WTC11 (cell line): Measurements from ENCODE around the gene SORCS2. TPM values are rescaled to one million over a fixed set of nuclear protein-coding genes. Genes with fewer than 3 reads are reported as not detected.

Experiments used
- ATAC-seq: fragments of 200-7000 bp; cut with Tn5 transposase; 2 replicates; pipeline ENCODE4 v1.10.0; 2021; ENCODE audit warnings: mild to moderate bottlenecking, moderate library complexity
- CTCF ChIA-PET: fragments of 300-600 bp; sonication (Branson Sonifier 250); formaldehyde crosslinking; loops from one replicate; lab custom pipeline; 2021; ENCODE audit warnings: antibody characterized with exemption; lab: Charles Lee
- POLR2A ChIA-PET: fragments of 350-600 bp; sonication (Branson Sonifier 250); formaldehyde crosslinking; loops from one replicate; lab custom pipeline; 2021; ENCODE audit warnings: antibody characterized with exemption; lab: Charles Lee
- DNase-seq: peaks from one replicate; pipeline ENCODE4 v3.0.0; 2021; ENCODE audit warnings: low spot score
- H3K27ac Mint-ChIP-seq: 2 replicates; pipeline ENCODE4 v1.8.0; 2021; ENCODE audit warnings: mixed read lengths
- H3K27me3 Mint-ChIP-seq: 2 replicates; pipeline ENCODE4 v1.8.0; 2021; ENCODE audit warnings: low read depth, mild to moderate bottlenecking, moderate library complexity, mixed read lengths
- H3K36me3 Mint-ChIP-seq: 2 replicates; pipeline ENCODE4 v1.8.0; 2021; ENCODE audit warnings: mixed read lengths
- H3K4me1 Mint-ChIP-seq: 2 replicates; pipeline ENCODE4 v1.8.0; 2022; ENCODE audit warnings: mixed read lengths
- H3K4me3 Mint-ChIP-seq: 2 replicates; pipeline ENCODE4 v1.8.0; 2021; ENCODE audit warnings: mild to moderate bottlenecking, moderate library complexity, mixed read lengths
- H3K9me3 Mint-ChIP-seq: 2 replicates; pipeline ENCODE4 v1.8.0; 2021; ENCODE audit warnings: mixed read lengths
- AFF4 ChIP-seq: sonication (generic); formaldehyde crosslinking; IDR thresholded peaks from 2 replicates; pipeline ENCODE4 v1.8.1; 2023; ENCODE audit warnings: mild to moderate bottlenecking, missing genetic modification reagents, borderline replicate concordance
- CBFB ChIP-seq: sonication (generic); formaldehyde crosslinking; IDR thresholded peaks from 2 replicates; pipeline ENCODE4 v1.8.1; 2022; ENCODE audit warnings: mild to moderate bottlenecking, low read depth, missing genetic modification reagents
- CREB1 ChIP-seq: sonication (generic); formaldehyde crosslinking; IDR thresholded peaks from 2 replicates; pipeline ENCODE4 v1.8.0; 2023; ENCODE audit warnings: mild to moderate bottlenecking, missing genetic modification reagents
- CREM ChIP-seq: sonication (generic); formaldehyde crosslinking; IDR thresholded peaks from 2 replicates; pipeline ENCODE4 v1.8.1; 2022; ENCODE audit warnings: mild to moderate bottlenecking, missing genetic modification reagents, moderate library complexity
- CTCF ChIP-seq: fragments of 200-600 bp; IDR thresholded peaks from 2 replicates; pipeline ENCODE4 v1.8.0; 2022; ENCODE audit warnings: antibody characterized with exemption
- E2F5 ChIP-seq: sonication (generic); formaldehyde crosslinking; IDR thresholded peaks from 2 replicates; pipeline ENCODE4 v1.8.1; 2022; ENCODE audit warnings: mild to moderate bottlenecking, moderate library complexity, missing genetic modification reagents
- FOXK1 ChIP-seq: sonication (generic); formaldehyde crosslinking; IDR thresholded peaks from 2 replicates; pipeline ENCODE4 v1.8.0; 2022; ENCODE audit warnings: mild to moderate bottlenecking, moderate library complexity, missing genetic modification reagents
- GRHL2 ChIP-seq: fragments of 250-450 bp; sonication (Bioruptor Pico); IDR thresholded peaks from 2 replicates; pipeline ENCODE4 v1.8.0; 2022; ENCODE audit warnings: mild to moderate bottlenecking, moderate library complexity; ENCODE audit not compliant: insufficient replicate concordance, severe bottlenecking
- IRF2 ChIP-seq: sonication (generic); formaldehyde crosslinking; IDR thresholded peaks from 2 replicates; pipeline ENCODE4 v1.8.0; 2022; ENCODE audit warnings: low read depth, missing genetic modification reagents, borderline replicate concordance
- NFE2L1 ChIP-seq: sonication (generic); formaldehyde crosslinking; IDR thresholded peaks from 2 replicates; pipeline ENCODE4 v1.8.1; 2023; ENCODE audit warnings: missing genetic modification reagents
- NR1H2 ChIP-seq: sonication (generic); formaldehyde crosslinking; IDR thresholded peaks from 2 replicates; pipeline ENCODE4 v1.9.0; 2021; ENCODE audit warnings: mild to moderate bottlenecking, moderate library complexity, missing genetic modification reagents
- PRDM15 ChIP-seq: sonication (generic); formaldehyde crosslinking; IDR thresholded peaks from 2 replicates; pipeline ENCODE4 v1.8.0; 2022; ENCODE audit warnings: missing genetic modification reagents
- RORB ChIP-seq: fragments of 250-450 bp; sonication (Bioruptor Pico); IDR thresholded peaks from 2 replicates; pipeline ENCODE4 v1.9.0; 2021; ENCODE audit warnings: mild to moderate bottlenecking
- TP53 ChIP-seq: sonication (generic); formaldehyde crosslinking; IDR thresholded peaks from 2 replicates; pipeline ENCODE4 v1.8.1; 2023; ENCODE audit warnings: mild to moderate bottlenecking, missing genetic modification reagents
- ZNF263 ChIP-seq: sonication (generic); formaldehyde crosslinking; IDR thresholded peaks from 2 replicates; pipeline ENCODE4 v1.8.1; 2022; ENCODE audit warnings: low read depth, mild to moderate bottlenecking, moderate library complexity, missing genetic modification reagents
- ZNF281 ChIP-seq: sonication (generic); formaldehyde crosslinking; IDR thresholded peaks from 2 replicates; pipeline ENCODE4 v1.8.0; 2023; ENCODE audit warnings: mild to moderate bottlenecking, missing genetic modification reagents
- ZNF396 ChIP-seq: fragments of 250-450 bp; sonication (Bioruptor Pico); IDR thresholded peaks from 2 replicates; pipeline ENCODE4 v1.8.0; 2021; ENCODE audit warnings: mild to moderate bottlenecking, moderate library complexity, borderline replicate concordance
- total RNA-seq: library from RNA; stranded (reverse); gene quantifications from 3 replicates; pipeline ENCODE4 v1.2.3, GENCODE V29; 2021
- TF ChIP-seq, protein P1 (sequence below): sonication (generic); formaldehyde crosslinking; IDR thresholded peaks from 2 replicates; pipeline ENCODE4 v1.8.1; 2022; ENCODE audit warnings: mild to moderate bottlenecking, missing genetic modification reagents, moderate library complexity, borderline replicate concordance
- TF ChIP-seq, protein P2 (sequence below): sonication (generic); formaldehyde crosslinking; IDR thresholded peaks from 2 replicates; pipeline ENCODE4 v1.8.1; 2023; ENCODE audit warnings: mild to moderate bottlenecking, missing genetic modification reagents, moderate library complexity

The SORCS2 gene
- total RNA-seq, 1 experiment from 2014 or later: 6.6 TPM

GRCh38 chr4:7370038-7370437 lies 177.7 kb downstream of the SORCS2 start:
- no peaks in the 10 kb centered on the region for H3K27me3 Mint-ChIP-seq
- TF ChIP-seq CTCF (no peak), ZNF281 (CRISPR knock-in tag) (no peak), FOXK1 (CRISPR knock-in tag) (no peak), NR1H2 (CRISPR knock-in tag) (no peak), RORB (no peak), NFE2L1 (CRISPR knock-in tag) (no peak), CREB1 (CRISPR knock-in tag) (no peak), CREM (CRISPR knock-in tag) (no peak), E2F5 (CRISPR knock-in tag) (no peak)
- TF ChIP-seq, protein P1, sequence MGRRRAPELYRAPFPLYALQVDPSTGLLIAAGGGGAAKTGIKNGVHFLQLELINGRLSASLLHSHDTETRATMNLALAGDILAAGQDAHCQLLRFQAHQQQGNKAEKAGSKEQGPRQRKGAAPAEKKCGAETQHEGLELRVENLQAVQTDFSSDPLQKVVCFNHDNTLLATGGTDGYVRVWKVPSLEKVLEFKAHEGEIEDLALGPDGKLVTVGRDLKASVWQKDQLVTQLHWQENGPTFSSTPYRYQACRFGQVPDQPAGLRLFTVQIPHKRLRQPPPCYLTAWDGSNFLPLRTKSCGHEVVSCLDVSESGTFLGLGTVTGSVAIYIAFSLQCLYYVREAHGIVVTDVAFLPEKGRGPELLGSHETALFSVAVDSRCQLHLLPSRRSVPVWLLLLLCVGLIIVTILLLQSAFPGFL (CRISPR knock-in tag): no peak
- peaks cover 9% of the 10 kb centered on the region for H3K4me1 Mint-ChIP-seq
- no peak overlapping the region; the same call in 1 of the 2 replicates for H3K27ac Mint-ChIP-seq
- no peak overlapping the region for H3K4me3 Mint-ChIP-seq
- ChIA-PET POLR2A (no interaction called here), CTCF (interaction anchor here (2.8 kb wide), 1 partner anchor 34 kb away, joined by 8 read pairs; no protein-coding TSS in a partner anchor)
- no peak for DNase-seq
- no peak for ATAC-seq
- no peaks in the 10 kb centered on the region for H3K9me3 Mint-ChIP-seq
- H3K36me3 Mint-ChIP-seq: no peaks in the 10 kb centered on the region

DNA sequence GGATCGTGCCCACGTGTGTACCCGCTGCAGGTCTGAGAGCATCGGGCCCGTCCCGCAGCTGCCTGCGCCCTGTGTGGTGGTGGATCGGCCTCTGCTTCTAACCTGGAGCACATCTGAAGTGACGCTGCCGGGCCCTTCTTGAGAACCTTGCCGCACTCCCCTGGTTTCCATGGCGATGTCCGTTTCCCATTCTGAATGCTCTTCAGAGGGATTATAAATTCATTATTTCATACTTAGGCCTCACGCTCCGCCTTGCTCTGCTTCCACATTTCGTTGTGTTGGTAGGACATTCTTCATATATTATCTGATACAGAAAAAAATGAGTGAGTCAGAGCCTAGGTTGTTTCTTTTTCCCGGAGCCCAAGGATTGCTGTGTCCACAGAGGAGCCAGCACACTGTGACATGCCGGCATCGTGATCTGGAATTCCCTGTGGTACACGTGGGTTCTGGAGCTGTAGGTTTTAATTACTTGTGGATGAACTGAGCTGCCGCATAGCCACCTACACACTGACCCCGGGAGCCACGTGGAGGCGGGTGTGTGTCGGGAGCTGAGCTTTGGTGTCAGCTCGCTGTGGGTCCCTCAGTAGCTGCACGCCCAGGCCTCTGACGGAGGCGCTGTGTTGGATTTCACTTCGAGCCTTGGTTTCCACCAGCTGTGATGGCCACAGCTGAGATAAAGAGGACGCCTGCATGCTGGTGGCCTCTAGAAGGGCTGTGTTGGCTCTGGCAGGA lies 179.0 kb downstream of the SORCS2 start:
- no peak for DNase-seq
- CTCF ChIA-PET: interaction anchor here (2.8 kb wide), 1 partner anchor 36 kb away, joined by 8 read pairs; no protein-coding TSS in a partner anchor
- POLR2A ChIA-PET: no interaction called here
- TF ChIP-seq TP53 (CRISPR knock-in tag) (no peak), ZNF263 (CRISPR knock-in tag) (no peak), IRF2 (CRISPR knock-in tag) (no peak), GRHL2 (no peak), CBFB (CRISPR knock-in tag) (no peak), ZNF396 (CRISPR knock-in tag) (no peak), AFF4 (no peak), PRDM15 (no peak), RORB (no peak)
- TF ChIP-seq, protein P2, sequence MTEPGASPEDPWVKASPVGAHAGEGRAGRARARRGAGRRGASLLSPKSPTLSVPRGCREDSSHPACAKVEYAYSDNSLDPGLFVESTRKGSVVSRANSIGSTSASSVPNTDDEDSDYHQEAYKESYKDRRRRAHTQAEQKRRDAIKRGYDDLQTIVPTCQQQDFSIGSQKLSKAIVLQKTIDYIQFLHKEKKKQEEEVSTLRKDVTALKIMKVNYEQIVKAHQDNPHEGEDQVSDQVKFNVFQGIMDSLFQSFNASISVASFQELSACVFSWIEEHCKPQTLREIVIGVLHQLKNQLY (CRISPR knock-in tag): no peak

More for the DNA sequence above, 179.0 kb downstream of the SORCS2 start:
- no peaks in the 10 kb centered on the region for H3K36me3 Mint-ChIP-seq
- H3K4me1 Mint-ChIP-seq: peaks cover 5% of the 10 kb centered on the region
- no peak for ATAC-seq
- no peak overlapping the region for H3K27ac Mint-ChIP-seq
- H3K9me3 Mint-ChIP-seq: no peaks in the 10 kb centered on the region
- no peaks in the 10 kb centered on the region for H3K27me3 Mint-ChIP-seq
- no peak overlapping the region for H3K4me3 Mint-ChIP-seq
